ENCODE results near the gene TCF7. TPM values are rescaled to one million over a fixed set of nuclear protein-coding genes. Genes with fewer than 3 reads are reported as not detected.

The TCF7 gene
- total RNA-seq: 0.24 TPM in 1 of 2 replicates, not detected in the other

GRCh38 chr5:134113902-134114875, at the start of gene TCF7:
Gene TCF7, plus strand, starts transcription at chr5:134114681. Its CDS starts 226 bp downstream, at chr5:134114907.

GRCh38 chr5:134176511-134177368, 62.3 kb downstream of the TCF7 start, which contains the start of gene SKP1:
Gene SKP1, minus strand, starts transcription at chr5:134176950. Its CDS starts 2,928 bp downstream, at chr5:134174022.

Other genes with a start within 250 kb of the TCF7 start
- gene C5orf15, start 146.1 kb upstream of the TCF7 start, total RNA-seq: 28.8 and 41.9 TPM in 2 replicates
- gene VDAC1, start 109.7 kb upstream of the TCF7 start, total RNA-seq: 526 and 588 TPM in 2 replicates
- 145 and 193 TPM in 2 replicates for gene SKP1, start 62.3 kb downstream of the TCF7 start, total RNA-seq
- gene PPP2CA, start 111.4 kb downstream of the TCF7 start, total RNA-seq: 54.2 and 55.4 TPM in 2 replicates